Keratinocyte (primary cell): ENCODE measurements around the gene TRIM75.

Source experiments
- EZH2 ChIP-seq: IDR thresholded peaks from one replicate; pipeline ENCODE4 v1.6.1; 2012; ENCODE audit warnings: inconsistent platforms, mild to moderate bottlenecking, low read length, moderate library complexity
- TF ChIP-seq, protein P1 (sequence below), 3 experiments: IDR thresholded peaks in 1 of 3; conservative IDR thresholded peaks in 1 of 3; optimal IDR thresholded peaks in 1 of 3; 2 replicates in 2 of 3; 3 replicates in 1 of 3; pipeline versions ENCODE3 to v1.5.1; 2011; ENCODE audit warnings: low read length in 3 of 3, mild to moderate bottlenecking in 3 of 3, moderate library complexity in 2 of 3, control low read depth in 1 of 3, inconsistent platforms in 1 of 3; ENCODE audit not compliant: insufficient read depth in 2 of 3; ENCODE audit errors: extremely low read depth in 1 of 3

DNA sequence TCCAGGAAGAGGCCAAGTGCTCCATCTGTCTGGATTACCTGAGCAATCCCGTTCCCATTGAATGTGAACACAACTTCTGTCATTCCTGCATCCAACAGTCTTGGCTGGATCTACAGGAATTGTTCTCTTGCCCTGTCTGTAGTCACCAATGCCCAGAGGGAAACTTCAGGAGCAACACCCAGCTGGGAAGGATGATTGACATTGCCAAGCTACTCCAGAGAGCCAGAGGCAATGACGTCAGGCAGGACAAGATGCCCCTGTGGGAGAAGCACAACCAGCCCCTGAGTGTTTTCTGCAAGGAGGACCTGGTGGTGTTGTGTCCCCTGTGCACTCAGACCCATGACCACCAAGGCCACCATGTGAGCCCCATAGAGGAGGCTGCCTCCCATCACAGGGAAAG lies 43.2 kb upstream of the TRIM75 start:
- TF ChIP-seq, protein P1, sequence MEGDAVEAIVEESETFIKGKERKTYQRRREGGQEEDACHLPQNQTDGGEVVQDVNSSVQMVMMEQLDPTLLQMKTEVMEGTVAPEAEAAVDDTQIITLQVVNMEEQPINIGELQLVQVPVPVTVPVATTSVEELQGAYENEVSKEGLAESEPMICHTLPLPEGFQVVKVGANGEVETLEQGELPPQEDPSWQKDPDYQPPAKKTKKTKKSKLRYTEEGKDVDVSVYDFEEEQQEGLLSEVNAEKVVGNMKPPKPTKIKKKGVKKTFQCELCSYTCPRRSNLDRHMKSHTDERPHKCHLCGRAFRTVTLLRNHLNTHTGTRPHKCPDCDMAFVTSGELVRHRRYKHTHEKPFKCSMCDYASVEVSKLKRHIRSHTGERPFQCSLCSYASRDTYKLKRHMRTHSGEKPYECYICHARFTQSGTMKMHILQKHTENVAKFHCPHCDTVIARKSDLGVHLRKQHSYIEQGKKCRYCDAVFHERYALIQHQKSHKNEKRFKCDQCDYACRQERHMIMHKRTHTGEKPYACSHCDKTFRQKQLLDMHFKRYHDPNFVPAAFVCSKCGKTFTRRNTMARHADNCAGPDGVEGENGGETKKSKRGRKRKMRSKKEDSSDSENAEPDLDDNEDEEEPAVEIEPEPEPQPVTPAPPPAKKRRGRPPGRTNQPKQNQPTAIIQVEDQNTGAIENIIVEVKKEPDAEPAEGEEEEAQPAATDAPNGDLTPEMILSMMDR (optimal IDR thresholded peaks at IDR 0.05 in 1 of 3, IDR thresholded peaks at IDR 0.05 in 1 of 3, conservative IDR thresholded peaks at IDR 0.05 in 1 of 3; ENCODE audit: extremely low read depth in 1 of 3, insufficient read depth in 2 of 3, low read length in 3 of 3): no peak
- no peak for TF ChIP-seq EZH2
